Islet precursor cell (in vitro differentiated cells): ENCODE measurements around the gene SLC8B1.
A peak's percentile ranks its signal among the peaks of the same experiment; 100 is the strongest.

ENCODE experiments used
- DNase-seq: peaks from one replicate; pipeline ENCODE4 v3.0.0-alpha.2; 2018

SLC8B1 gene

DNA sequence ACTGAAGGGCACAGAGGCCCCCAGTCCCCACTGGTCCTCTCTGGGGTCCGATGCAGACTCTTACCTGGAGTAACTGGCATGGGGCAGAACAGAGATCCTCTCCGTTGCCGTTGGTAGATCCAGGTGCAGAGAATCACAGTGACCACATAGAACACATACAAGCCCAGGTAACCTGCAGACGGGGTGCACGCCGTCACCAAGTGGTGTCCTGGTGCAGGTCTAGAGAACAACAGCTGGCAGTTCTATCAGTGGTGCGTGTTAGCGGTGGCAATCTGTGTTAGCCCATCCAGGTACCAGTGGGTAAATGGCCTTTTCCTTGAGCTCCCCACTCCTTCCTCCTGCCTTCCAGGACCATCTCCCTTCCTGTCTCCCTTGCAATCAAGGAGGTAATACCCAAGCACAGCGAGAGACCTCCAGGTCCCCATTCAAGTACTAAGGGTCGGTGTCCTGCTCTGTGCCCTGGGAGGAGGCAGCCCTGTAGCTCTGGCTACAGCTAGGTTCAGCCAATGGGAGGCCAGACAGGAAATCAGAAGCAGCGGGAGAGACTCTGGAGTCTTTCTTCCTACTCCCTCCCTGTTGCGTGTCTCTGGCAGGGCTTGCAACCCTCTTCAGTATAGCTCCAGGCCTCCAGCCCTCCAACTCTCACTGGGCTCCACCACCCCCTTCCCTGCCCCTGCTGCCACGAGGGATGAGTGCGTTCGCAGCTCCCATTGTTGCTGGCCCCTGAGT, 15.8 kb downstream of the SLC8B1 start:
- no peak for DNase-seq

DNA sequence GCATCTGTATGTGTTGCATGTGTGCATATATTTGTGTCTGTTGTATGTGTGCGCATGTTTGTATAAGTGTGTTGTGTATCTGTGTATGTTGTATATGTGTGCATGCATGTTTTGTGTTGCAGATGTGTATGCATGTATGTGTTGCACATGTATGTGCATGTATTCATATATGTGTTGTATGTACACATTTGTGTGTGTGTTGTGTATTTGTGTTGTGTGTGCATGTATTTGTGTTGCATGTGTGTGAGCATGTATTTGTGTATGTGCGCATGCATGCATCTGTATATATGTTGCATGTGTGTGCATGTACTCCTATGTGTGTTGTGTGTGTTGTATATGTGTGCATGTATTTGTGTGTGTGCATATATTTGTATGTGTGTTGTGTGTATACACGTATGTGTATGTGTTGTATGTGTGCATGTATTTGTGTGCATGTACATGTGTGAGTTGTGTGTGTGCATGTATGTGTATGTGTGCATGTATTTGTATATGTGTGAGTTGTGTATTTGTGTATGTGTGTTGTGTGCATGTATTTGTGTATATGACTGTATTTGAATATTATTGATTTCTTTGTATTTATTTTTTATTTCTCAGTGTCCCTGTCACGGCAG, 16.8 kb downstream of the SLC8B1 start:
- DNase-seq = no peak

DNA sequence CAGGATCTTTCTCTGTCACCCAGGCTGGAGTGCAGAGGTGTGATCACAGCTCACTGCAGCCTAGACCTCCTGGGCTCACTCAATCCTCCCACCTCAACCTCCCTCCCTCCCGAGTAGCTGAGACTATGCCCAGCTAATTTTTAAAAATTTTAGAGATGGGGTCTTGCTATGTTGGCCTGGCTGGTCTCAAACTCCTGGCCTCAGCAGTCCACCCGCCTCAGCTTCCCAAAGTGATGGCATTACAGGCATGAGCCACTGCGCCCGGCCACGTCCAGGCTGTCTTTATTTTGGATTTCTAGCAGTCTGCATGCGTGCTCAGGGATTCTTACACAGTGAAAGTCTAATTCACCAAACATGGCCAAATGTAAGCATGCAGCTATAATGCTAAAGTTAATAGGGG, 17.8 kb downstream of the SLC8B1 start:
- no peak for DNase-seq

DNA sequence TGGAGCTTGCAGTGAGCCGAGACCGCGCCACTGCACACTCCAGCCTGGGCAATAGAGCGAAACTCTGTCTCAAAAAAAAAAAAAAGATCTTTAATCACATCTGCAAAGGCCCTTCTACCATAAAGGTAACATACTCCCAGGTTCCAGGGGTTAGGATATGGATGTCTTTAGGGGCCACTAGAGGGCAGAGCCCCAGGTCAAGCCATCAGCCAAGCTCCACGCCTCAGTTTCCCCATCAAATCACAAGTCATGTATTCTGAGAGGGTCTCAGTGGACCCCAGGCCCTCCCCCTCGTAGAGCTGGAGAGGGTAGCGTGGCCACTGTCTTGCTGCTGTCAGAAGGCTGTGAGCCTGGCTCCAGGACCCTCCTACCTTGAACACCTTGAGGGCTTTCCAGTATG, 18.8 kb downstream of the SLC8B1 start:
- DNase-seq = no peak

DNA sequence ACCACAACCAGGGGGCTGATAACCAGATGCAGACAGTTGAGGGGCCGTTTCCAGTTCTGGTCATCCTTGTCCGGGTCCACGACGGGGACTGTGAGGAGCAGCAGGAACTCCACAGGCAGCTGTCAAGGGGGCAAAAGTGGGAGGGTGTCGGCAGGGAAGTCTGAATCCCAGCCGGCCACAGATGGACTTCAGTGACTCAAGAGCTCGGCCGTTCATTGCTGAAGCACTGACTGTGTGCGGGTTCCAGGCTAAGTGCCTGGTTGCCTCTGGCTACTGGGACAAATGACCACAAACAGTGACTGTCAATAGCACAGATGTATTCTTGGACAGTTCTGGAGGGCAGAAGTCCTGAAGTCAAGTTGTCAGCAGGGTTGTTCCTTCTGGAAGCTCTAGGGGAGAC, 19.6 kb downstream of the SLC8B1 start:
- DNase-seq = peak; percentile 84

DNA sequence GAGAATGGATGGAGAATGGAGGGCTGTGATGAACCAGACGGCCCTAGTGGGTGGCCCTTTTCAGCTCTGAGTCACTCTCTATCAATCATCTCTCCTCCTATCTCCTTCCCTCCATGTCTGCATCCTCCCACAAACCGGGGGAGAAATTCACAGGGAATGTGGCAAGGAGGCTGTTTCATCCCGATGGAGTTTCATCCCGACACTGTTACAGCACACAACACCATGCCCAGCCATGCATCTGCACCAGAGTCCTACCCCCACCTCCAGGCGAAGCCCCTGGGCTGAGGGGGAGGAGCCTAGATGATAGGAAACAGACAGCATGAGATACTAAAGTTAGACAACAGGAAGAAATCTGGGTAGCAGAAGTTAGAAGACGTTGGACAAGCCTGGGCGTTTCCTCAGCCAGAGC, 20.8 kb downstream of the SLC8B1 start:
- DNase-seq = peak; percentile 90

DNA sequence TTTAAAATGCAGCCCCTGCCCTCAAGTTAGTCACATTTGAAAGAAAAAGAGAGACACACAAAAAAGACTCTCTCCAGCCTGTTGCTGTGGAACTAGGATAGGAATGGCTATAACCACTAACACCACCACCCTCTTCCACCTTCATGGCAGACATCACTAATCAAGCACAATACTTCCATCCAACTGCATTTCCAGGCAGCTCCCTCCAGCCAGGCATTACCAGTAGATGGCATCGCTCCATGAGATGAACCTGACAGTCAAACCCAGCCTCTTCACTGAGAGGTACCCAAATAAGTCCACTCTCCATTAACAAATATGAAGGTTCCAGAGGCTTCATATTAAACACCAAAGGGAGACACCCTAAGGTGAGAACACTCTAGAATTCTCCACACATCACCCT, 24.4 kb downstream of the SLC8B1 start:
- DNase-seq = no peak

DNA sequence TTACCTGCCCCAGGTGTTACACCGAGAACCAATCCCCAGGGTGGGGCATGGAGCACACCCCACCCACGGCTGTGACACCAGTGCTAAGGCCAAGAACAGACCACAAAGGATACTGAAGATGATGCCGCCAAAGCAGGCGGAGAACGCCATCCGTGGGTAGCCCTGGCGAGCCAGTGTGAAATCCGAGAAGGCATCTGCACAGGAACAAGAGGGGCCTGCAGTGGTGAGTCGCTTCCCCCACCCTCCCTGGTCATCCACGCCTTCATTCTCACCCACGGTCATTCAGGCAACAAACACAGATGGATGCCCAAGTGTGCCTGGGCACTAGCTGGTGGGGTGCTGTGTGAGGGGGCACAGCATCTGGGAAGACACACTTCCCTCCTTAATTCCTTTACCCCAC, 28.5 kb downstream of the SLC8B1 start:
- peak; percentile 75 for DNase-seq

DNA sequence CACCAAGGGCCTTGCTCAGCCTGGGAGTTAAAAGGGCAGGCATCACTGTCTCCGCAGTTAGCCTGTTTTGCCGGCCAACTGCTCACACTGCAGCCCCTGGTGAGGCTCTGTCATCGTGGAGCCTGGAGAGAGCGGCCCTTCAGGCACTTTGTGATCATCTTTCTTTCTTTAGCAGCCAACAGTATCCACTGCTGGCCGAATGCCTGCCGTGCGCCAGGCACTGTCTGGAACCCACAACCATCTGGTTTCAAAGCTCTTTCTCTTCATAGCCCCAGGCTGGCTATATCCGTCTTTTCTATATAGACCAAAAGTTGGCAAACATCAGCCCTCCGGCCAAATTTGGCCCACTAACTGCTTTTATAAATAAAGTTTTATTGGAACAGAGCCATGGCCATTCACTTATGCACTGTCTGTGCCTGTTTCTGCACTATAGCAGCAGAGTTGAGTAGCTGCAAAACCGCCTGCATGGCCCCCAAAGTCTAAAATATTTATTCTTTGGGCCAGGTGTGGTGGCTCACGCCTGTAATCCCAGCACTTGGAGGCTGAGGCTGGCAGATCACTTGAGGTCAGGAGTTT, 29.5 kb downstream of the SLC8B1 start:
- DNase-seq = no peak

DNA sequence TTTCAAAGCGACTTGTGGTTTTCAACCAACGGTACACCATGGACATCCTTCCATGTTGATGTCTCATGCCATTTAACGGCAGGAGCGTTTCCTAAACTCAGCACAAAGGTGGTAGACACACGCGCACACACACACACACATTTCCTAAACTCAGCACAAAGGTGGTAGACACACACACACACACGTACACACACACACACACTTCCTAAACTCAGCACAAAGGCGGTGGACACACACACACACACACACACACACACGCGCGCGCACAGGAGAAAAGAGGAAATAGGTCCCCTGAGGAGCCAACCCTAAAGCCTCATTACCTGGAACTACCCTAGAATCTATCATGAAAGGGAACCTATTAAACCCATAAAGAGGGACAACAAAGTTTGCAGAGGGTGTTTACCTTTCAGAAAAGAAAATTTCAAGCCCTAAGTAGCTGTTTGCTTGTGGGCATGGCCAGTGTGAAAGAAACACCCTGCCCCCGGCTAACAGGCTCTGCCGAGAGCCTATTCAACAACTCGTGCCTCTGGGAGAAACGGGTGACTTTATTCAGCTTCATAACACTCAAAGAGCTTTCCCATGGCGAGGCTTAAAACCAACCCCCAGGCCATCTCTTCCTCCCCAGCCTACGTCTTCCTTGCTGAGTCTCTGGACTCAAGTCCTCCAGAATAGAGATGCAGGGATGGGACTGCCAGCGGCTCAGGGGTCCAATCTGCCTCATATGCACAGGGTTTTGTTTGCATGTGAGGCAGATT, 31.8 kb downstream of the SLC8B1 start:
- DNase-seq = no peak

DNA sequence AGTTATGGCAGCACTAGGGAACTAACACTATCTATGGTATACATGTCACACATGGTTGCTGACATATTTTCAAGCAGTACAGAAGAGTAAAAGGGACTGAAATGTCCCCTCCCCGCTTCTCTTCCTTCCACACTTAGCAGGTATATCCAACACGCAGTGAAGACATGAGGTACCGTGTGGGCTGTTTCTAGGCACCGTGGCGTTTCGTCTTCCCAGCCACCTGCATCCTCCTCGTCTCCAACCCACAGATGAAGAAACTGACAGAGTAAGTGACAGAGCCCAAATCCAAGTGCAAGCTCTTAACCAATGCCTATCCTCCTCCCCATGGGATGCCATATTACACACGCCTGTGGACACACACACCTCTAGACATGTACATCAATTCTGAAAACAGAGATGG, 32.4 kb downstream of the SLC8B1 start:
- DNase-seq = no peak

DNA sequence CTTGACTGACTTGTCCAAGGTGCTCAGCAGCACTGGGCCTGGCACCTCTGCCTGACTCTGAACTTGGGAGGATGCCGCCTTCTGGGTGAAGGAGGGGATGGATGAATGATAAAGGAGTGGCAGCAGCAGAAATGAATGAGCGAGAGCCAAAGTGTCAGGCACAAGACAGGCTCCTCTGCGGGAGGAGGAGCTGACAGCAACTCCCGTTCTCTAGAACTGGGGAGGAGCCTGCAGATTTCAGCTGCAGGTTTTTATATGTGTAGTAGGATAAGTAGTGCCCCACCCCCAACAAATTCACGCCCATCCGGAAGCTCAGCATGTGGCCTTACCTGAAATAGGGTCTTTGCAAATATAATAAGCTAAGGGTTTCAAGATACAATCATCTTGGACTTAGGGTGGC, 33.1 kb downstream of the SLC8B1 start:
- no peak for DNase-seq

DNA sequence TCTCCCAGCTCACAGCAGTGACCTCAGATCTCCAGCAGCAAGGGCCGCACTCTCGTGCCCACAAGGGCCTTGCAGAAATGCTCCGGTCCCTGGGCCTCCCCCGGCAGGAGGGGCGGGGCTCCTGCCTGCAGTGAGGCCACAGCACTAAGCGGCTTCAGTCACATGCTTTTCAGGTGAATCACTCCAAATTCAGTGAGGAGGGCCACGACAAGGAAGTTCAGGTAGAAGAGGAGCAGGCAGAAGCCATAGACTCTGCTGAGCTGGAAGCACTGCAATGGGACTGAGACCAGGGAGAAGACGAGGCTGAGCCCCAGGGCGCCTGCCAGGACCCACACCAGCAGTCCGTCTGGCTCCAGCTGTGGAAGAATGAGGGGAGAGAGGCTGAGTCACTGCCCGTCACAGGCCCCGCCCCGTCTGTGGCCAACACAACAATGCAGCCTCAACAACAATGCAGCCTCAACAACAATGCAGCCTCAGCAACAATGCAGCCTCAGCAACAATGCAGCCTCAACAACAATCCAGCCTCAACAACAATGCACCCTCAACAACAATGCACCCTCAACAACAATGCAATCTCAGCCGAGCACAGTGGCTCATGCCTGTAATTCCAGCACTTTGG, 35.2 kb downstream of the SLC8B1 start:
- DNase-seq = peak; percentile 99

DNA sequence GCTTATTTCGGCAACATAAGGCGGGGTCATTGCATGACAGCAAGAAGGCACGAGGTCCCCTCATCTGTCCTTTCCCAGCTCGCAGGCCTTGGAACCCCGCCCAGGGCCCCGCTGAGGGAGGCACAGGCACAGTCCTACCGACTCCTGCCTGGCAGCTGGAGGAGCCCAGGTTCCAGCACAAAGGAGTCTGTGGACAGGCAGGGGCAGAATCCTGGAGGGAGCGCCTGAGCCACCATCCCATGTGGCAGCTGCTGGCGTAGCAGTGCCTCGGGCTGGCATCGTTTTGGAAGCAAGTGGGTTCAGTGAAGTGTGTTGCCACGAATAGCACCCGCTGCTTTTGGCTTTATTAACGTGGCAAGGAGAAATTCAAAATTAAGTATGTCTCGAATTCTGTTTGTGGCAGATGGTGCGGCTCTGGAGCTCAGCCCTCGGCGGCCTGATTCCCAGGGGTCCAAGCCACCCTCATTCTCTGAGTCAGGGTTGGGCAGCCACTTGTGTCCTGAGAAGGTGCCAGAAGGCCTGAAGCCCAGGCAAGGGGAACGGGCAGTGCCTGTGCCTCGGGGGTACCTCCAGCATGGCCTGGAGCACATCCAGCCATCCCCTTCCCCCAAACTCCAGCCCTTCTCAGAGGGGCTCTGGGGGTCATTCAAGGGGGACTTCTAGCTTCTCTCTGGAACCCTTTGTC, 35.9 kb downstream of the SLC8B1 start:
- DNase-seq = no peak

DNA sequence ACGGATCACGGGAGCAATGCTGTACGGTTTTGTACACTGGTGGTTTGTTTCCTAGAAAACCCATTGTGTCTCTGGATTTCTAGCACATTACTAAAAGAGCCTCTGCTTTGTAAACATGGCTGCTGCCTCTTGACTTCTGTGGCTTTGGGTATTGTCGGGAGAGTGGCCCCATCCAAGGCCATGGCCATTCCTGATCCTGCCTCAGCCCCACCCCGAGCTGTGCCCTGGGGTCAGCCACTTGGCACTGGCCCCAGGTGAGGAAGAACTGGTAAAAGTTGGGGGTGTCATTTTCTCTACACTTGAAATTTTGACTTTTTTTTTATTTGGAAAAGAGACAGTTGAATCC, 36.5 kb downstream of the SLC8B1 start:
- DNase-seq = no peak

DNA sequence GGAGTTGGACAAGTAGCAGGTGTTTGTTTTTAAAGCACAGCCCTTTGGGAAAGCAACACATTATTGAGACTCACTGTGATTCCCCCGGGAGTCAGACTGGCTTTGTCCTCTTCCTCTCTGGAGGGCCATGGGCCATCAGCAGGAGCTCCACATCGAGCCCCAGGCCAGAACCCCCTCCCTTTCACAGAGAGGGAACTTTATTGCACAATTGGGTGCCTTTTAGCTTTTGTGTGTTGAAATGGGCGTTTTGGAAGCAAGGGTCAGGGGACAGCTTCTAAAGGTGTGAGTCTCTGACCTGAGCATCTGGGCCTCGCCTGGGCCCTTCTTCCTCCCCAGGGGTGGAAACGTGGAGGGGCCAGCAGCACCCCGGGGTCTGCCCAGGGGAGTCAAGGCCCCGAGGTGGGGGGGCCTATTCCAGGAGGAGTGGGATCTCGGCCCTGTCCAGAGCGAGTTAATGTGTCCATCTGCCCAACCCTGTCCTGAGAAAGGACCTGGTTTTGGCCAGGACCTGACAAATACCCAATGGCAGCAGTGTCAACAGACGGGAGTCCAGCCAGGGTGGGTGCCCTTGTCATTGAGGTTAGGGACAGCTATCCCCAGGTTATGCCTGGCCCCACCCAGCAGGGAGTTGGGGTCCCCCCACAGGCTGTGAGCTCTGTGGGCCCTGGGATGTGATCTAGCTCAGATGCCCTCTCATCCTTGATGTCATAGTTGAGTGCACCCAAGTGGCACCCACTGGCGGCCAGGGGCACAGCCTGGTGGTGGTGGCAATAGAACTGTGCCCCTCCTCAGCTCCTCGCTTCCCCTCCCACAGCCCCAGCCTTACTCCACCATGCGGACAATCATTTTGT, 37.1 kb downstream of the SLC8B1 start:
- no peak for DNase-seq

DNA sequence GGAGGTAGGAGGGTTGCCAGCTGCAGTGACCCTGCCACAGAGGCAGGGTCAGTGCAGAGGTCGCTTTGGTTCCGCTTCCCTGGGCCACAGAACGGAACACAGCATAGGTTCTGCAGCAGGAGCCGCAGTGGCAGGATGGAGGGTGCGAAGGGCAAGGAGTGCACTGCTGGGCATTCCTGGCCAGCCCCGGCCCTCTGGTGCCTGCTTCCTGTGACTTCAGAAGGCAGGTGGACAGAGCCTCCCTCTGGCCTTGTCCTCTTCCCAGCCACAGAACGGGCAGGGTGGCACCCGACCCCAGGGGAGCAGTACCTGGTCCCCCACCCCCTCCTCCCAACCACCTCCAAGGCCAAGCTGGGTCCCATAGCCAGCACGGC, 37.7 kb downstream of the SLC8B1 start:
- no peak for DNase-seq

DNA sequence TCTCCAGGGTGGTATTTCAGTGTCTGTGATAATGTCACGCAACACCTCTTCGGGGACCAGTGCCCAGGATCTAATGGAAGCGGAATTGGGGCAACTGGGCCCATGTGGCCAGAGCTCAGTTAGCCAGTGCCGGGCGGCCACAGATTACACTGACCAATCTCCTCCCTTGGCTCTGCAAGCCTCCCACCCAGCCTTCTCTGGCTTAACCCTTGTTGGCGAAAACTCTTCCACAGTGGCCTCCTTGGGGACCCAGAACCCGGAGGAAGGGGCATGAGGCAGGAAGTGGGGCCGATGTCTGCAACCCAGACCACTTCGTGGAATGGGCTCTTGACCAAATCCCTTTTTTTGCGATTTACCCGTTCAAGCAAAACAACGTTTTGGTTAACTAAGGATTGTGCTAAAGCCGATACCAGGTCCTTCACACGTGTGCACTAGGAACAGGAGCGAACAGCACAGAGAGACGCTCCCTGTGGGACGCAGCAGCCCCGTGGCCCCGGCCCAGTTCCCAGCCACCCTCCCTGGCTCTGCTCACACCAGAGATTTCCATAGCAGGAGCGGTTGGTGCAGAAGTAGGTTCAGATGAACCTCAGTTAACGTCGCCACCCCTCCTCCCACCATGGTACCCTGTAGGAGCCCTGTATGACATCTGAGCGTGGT, 38.2 kb downstream of the SLC8B1 start:
- DNase-seq = no peak

DNA sequence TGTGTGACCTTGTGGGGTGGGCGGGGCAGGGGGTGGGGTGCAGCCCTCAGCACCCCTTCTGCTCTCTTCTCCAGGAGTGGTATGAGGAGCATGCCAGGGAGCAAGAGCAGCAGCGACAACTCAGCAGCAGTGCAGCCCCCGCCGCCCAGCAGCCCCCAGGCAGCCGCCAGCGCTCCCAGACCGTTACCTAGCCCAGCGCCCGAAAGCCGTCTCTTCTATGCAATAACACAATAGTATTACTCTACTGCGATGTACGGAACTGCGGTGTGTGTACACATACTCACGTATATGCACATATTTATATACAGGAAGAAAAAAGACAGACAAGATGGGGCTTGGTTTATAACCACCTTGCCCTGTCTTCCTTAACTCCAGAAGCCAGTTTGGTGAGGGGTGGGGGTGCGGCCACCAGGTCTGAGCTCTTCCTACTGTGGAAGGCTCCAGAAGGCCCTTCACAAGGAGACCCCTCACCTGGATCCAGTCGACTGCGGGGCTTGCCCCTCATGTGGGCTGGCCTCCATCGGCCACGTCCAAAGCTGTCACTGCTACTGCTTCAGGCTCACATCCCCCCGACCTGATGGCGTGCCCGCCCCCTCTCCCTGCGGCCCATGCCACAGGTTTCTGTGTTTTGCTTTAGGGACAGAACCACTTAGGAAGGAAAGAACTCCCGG, 38.9 kb downstream of the SLC8B1 start:
- DNase-seq = no peak

DNA sequence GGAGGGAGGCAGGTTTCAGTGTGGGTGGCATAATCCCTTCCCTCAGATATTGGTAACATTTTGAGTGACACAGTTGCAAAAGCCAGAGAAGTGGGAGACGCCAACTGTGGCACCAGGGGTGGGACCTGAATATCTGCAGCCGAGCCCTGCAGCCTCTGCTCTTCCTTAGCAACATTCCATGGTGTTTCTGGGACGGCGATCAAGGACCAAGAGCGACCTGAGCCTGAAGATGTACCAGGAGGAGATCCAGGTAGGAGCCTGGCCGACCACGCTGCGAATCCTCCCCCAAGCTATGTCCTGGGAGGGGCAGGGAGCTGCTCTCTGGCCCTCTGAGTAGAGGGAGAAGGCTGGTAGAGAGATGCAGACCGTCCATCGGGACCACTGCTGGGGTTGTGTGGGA, 41.8 kb downstream of the SLC8B1 start:
- DNase-seq = no peak

DNA sequence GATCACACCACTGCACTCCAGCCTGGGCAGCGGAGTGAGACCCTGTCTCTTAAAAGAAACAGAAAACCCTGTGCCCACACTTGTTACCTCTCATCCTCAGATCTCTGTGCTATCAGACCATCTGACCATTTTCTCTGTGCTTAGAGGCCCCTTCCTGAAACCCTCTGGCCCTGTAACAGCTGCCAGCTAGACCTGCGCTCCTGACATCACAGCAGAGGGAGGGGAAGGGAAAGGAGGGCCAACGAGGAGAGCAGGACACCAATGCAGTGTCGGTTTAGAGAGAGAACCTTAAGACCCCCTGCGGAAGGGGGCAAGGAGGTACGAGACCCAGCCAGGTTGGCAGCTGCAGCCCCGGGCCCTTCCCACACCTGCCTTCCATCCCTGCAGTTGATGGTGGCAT, 42.4 kb downstream of the SLC8B1 start:
- no peak for DNase-seq
